ENCODE results near the gene NKAIN2.

DNA sequence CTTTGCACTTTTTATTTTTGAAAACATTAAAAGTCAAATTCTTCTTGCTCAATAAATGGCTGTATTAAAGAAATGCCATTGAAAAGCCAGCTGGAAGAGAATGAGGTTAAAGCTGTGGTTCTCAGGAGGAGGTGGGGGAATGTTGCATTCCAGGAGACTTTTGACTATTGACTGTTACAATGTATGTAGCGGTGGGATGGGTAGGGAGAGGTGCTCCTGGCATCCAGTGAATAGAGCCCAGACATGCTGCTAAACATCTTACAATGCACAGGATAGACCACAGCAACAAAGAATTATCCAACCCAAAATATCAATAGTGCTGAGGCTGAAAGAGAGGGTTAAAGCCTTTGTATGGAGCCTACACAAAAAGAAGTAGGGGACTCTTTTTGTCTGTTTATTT, 295.9 kb downstream of the NKAIN2 start:
- TF ChIP-seq CTCF (conservative IDR thresholded peaks at IDR 0.05 in 1 of 2, IDR thresholded peaks at IDR 0.05 in 1 of 2; ENCODE audit: extremely low read depth in 1 of 2, insufficient read depth in 1 of 2, low read depth in 1 of 2, low read length in 2 of 2) (no peak), EZH2 (IDR thresholded peaks at IDR 0.05; ENCODE audit: borderline replicate concordance, low read length) (no peak)

Measured in mammary epithelial cell (primary cell).